ENCODE data around the gene CDH20.

CDH20 gene

GRCh38 chr18:61531182-61531581, 198.0 kb downstream of the CDH20 start:
- no peak for DNase-seq (ENCODE audit: low read depth in 3 of 3)

- no peak for DNase-seq (ENCODE audit: low read depth in 3 of 3)
Observed at GRCh38 chr18:61531891-61532290, 198.7 kb downstream of the CDH20 start.

GRCh38 chr18:61535401-61535800, 202.2 kb downstream of the CDH20 start:
- no peak for DNase-seq (ENCODE audit: low read depth in 3 of 3)

- DNase-seq (ENCODE audit: low read depth in 3 of 3): no peak
Observed at GRCh38 chr18:61541673-61542072, 208.4 kb downstream of the CDH20 start.

GRCh38 chr18:61542596-61542995, 209.4 kb downstream of the CDH20 start:
- DNase-seq (ENCODE audit: low read depth in 3 of 3): no peak

GRCh38 chr18:61543518-61543917, 210.3 kb downstream of the CDH20 start:
- no peak for DNase-seq (ENCODE audit: low read depth in 3 of 3)

GRCh38 chr18:61544178-61544577, 210.9 kb downstream of the CDH20 start:
- no peak for DNase-seq (ENCODE audit: low read depth in 3 of 3)

GRCh38 chr18:61545281-61546245, 212.3 kb downstream of the CDH20 start:
- DNase-seq (ENCODE audit: low read depth in 3 of 3): no peak

GRCh38 chr18:61546590-61546989, 213.4 kb downstream of the CDH20 start:
- DNase-seq (ENCODE audit: low read depth in 3 of 3): no peak

GRCh38 chr18:61549416-61549815, 216.2 kb downstream of the CDH20 start:
- no peak for DNase-seq (ENCODE audit: low read depth in 3 of 3)

- DNase-seq (ENCODE audit: low read depth in 3 of 3): no peak
Observed at GRCh38 chr18:61549889-61550288, 216.7 kb downstream of the CDH20 start.

- no peak for DNase-seq (ENCODE audit: low read depth in 3 of 3)
Observed at GRCh38 chr18:61551586-61551985, 218.4 kb downstream of the CDH20 start.

GRCh38 chr18:61553045-61553659, 219.9 kb downstream of the CDH20 start:
- no peak for DNase-seq (ENCODE audit: low read depth in 3 of 3)

GRCh38 chr18:61554117-61554776, 221.0 kb downstream of the CDH20 start:
- DNase-seq (ENCODE audit: low read depth in 3 of 3): peak in 1 of 3 experiments; percentile 8

- DNase-seq (ENCODE audit: low read depth in 3 of 3): no peak
Observed at GRCh38 chr18:61554946-61555361, 221.7 kb downstream of the CDH20 start.

GRCh38 chr18:61556316-61556715, 223.1 kb downstream of the CDH20 start:
- no peak for DNase-seq (ENCODE audit: low read depth in 3 of 3)

- no peak for DNase-seq (ENCODE audit: low read depth in 3 of 3)
Observed at GRCh38 chr18:61556862-61557261, 223.6 kb downstream of the CDH20 start.

GRCh38 chr18:61569176-61569892, 236.1 kb downstream of the CDH20 start:
- DNase-seq (ENCODE audit: low read depth in 3 of 3): no peak

GRCh38 chr18:61570070-61570469, 236.8 kb downstream of the CDH20 start:
- DNase-seq (ENCODE audit: low read depth in 3 of 3): no peak

GRCh38 chr18:61572084-61572655, 238.9 kb downstream of the CDH20 start:
- no peak for DNase-seq (ENCODE audit: low read depth in 3 of 3)

- DNase-seq (ENCODE audit: low read depth in 3 of 3): no peak
Observed at GRCh38 chr18:61572871-61573270, 239.6 kb downstream of the CDH20 start.
